Omental fat pad (tissue), 4 donors: ENCODE measurements around the gene ATP13A2. TPM values are rescaled to one million over a fixed set of nuclear protein-coding genes. Genes with fewer than 3 reads are reported as not detected.
"Not testable (repeated sequence)": the region's sequence is repeated elsewhere in the genome, so short reads cannot be mapped to it uniquely, and the experiment has no call there.

Experiments used
- ATAC-seq: fragments of 150-250 bp; one replicate; pipeline ENCODE4 v1.9.1; 2016; ENCODE audit warnings: mild to moderate bottlenecking, moderate library complexity; ENCODE audit not compliant: low FRiP score
- DNase-seq: peaks from one replicate; pipeline ENCODE4 v3.0.0-alpha.2; 2019; ENCODE audit warnings: low spot score
- total RNA-seq, 4 donors: library from RNA; depleted of rRNA; stranded (reverse); fragments of >200 nt; gene quantifications; one replicate each; pipeline ENCODE4 v1.1.0, GENCODE V29; 2016
- TF ChIP-seq, protein P1 (sequence below), 3 donors: fragments of 450-650 bp; IDR thresholded peaks; one replicate each; pipeline ENCODE4 v1.5.1; 2016 to 2017; ENCODE audit warnings: antibody characterized with exemption in 3 of 3, mild to moderate bottlenecking in 3 of 3, moderate library complexity in 2 of 3

The ATP13A2 gene
- total RNA-seq, 4 donors from 2014 or later: 18.7 to 38.9 (median 32.8) TPM

DNA sequence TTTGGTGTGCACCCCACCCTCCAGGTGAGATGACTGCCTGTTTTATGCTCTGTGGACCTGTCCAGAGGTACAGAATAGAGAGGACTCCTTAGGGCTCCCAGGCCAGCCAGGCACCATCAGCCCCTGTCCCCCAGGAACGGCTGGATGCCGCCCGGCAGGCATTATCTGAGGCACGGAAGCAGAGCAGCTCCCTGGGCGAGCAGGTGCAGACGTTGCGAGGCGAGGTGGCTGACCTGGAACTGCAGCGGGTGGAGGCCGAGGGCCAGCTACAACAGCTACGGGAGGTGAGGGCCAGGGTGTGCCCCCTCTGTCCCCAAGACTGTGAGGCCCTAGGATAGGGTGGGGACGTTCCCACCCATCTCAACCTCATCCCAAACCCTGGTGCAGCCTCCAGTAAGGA, 42.1 kb downstream of the ATP13A2 start:
- DNase-seq (no peak), ATAC-seq (no peak)
- TF ChIP-seq, protein P1, sequence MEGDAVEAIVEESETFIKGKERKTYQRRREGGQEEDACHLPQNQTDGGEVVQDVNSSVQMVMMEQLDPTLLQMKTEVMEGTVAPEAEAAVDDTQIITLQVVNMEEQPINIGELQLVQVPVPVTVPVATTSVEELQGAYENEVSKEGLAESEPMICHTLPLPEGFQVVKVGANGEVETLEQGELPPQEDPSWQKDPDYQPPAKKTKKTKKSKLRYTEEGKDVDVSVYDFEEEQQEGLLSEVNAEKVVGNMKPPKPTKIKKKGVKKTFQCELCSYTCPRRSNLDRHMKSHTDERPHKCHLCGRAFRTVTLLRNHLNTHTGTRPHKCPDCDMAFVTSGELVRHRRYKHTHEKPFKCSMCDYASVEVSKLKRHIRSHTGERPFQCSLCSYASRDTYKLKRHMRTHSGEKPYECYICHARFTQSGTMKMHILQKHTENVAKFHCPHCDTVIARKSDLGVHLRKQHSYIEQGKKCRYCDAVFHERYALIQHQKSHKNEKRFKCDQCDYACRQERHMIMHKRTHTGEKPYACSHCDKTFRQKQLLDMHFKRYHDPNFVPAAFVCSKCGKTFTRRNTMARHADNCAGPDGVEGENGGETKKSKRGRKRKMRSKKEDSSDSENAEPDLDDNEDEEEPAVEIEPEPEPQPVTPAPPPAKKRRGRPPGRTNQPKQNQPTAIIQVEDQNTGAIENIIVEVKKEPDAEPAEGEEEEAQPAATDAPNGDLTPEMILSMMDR (IDR thresholded peaks at IDR 0.05): no peak

- TF ChIP-seq, protein P1 (IDR thresholded peaks at IDR 0.05): no peak
- DNase-seq (no peak), ATAC-seq (no peak)
Measured at GRCh38 chr1:16969057-16969611, 42.6 kb downstream of the ATP13A2 start.

GRCh38 chr1:16968372-16968771, 43.4 kb downstream of the ATP13A2 start:
- no peak for DNase-seq
- TF ChIP-seq, protein P1 (IDR thresholded peaks at IDR 0.05): no peak
- ATAC-seq: no peak

GRCh38 chr1:16967962-16968361, 43.8 kb downstream of the ATP13A2 start:
- TF ChIP-seq, protein P1 (IDR thresholded peaks at IDR 0.05): no peak
- ATAC-seq (no peak), DNase-seq (no peak)

DNA sequence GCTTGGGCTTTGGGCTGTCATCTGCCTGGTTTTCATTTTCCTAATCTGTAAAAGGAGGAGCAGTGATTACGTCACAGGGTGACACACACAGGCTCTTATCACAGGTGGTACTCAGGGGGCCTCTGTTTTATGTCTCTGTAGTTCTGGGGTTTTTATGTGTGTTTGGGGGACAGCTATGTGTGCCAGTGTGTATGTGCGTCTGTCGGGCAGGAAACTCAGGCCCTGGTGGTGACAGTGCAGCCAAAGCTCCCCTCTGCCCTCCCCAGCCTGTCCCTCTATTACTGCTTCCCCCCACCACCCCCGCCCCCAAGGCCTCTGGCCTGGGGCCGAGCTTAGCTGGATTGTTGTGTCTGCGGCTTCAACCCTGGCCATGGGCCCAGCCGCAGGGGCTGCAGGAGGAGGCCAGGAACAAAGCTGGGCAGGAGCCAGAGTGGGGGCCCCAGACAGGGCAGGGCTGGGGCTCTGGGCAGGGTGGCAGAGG, 44.6 kb downstream of the ATP13A2 start:
- no peak for DNase-seq
- TF ChIP-seq, protein P1 (IDR thresholded peaks at IDR 0.05): no peak
- ATAC-seq: no peak

GRCh38 chr1:16966282-16966681, 45.4 kb downstream of the ATP13A2 start:
- no peak for ATAC-seq
- DNase-seq: no peak
- TF ChIP-seq, protein P1 (IDR thresholded peaks at IDR 0.05): no peak

GRCh38 chr1:16965486-16966067, 46.2 kb downstream of the ATP13A2 start:
- ATAC-seq (no peak), DNase-seq (no peak)
- TF ChIP-seq, protein P1 (IDR thresholded peaks at IDR 0.05): no peak

DNA sequence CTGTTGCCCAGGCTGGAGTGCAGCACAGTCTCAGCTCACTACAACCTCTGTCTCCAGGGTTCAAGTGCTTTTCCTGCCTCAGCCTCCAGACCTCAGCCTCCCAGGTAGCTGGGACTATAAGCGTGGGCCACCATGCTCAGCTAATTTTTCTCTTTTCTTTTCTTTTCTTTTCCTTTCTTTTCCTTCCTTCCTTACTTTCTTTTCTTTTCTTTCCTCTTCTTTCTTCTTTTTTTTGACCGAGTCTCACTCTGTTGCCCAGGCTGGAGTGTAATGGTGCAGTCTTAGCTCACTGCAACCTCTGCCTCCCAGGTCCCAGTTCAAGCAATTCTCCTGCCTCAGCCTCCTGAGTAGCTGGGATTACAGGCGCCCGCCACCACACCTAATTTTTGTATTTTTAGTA, 47.6 kb downstream of the ATP13A2 start:
- not testable (repeated sequence) for ATAC-seq, DNase-seq
